Measurements from ENCODE around the gene SLC46A1.

Gene SLC46A1

GRCh38 chr17:28371245-28372202 is 34.5 kb downstream of the SLC46A1 start, which contains the start of gene SARM1:
Gene SARM1, plus strand, starts transcription at chr17:28371694. Its CDS starts 339 bp downstream, at chr17:28372033.
- peak; percentile 92 for ATAC-seq
- TF ChIP-seq OSR1 (CRISPR knock-in tag; IDR thresholded peaks at IDR 0.05) = no peak
- TF ChIP-seq ZNF70 (CRISPR knock-in tag; IDR thresholded peaks at IDR 0.05) = no peak
- TF ChIP-seq GLIS3 (CRISPR knock-in tag; IDR thresholded peaks at IDR 0.05) = no peak
- TF ChIP-seq ZFP30 (CRISPR knock-in tag; IDR thresholded peaks at IDR 0.05) = no peak
- TF ChIP-seq RARB (CRISPR knock-in tag; IDR thresholded peaks at IDR 0.05) = no peak
- TF ChIP-seq BACH2 (CRISPR knock-in tag; IDR thresholded peaks at IDR 0.05; ENCODE audit: borderline replicate concordance) = no peak
- no peak for TF ChIP-seq TCF4 (CRISPR knock-in tag; IDR thresholded peaks at IDR 0.05; ENCODE audit: borderline replicate concordance)
- no peak for TF ChIP-seq SNAI2 (CRISPR knock-in tag; IDR thresholded peaks at IDR 0.05)

DNA sequence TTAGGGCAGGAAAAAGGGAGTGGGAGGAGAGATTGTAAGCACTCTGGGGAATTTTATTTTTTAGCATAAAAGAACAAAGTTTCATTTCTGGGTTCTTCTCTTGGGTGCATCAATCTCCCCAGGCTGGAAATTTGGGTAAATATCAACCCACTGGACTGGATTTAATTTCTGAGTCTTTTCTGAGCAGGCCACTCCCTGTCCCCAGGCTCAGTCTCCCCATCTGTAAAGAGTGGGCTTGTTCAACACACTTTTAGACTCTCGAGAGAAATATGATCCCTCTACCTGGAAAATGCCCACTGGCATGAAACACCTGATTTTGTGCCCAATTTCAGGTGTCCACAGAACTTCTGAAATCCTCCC is 35.3 kb downstream of the SLC46A1 start:
- no peak for ATAC-seq
- TF ChIP-seq ISL1 (CRISPR knock-in tag; IDR thresholded peaks at IDR 0.05) (no peak), ZC3H10 (CRISPR knock-in tag; IDR thresholded peaks at IDR 0.05) (no peak), ARNTL (CRISPR knock-in tag; IDR thresholded peaks at IDR 0.05; ENCODE audit: borderline replicate concordance, low read depth) (no peak), ESRRG (CRISPR knock-in tag; IDR thresholded peaks at IDR 0.05) (no peak), SNAI2 (CRISPR knock-in tag; IDR thresholded peaks at IDR 0.05) (no peak), POU6F1 (CRISPR knock-in tag; IDR thresholded peaks at IDR 0.05; ENCODE audit: borderline replicate concordance, low read depth) (no peak), TCF4 (CRISPR knock-in tag; IDR thresholded peaks at IDR 0.05; ENCODE audit: borderline replicate concordance) (no peak), TSHZ2 (CRISPR knock-in tag; IDR thresholded peaks at IDR 0.05) (no peak), BACH2 (CRISPR knock-in tag; IDR thresholded peaks at IDR 0.05; ENCODE audit: borderline replicate concordance) (no peak), PPARA (CRISPR knock-in tag; IDR thresholded peaks at IDR 0.05; ENCODE audit: borderline replicate concordance) (no peak), OSR1 (CRISPR knock-in tag; IDR thresholded peaks at IDR 0.05) (no peak)

- ATAC-seq = peak; percentile 2; the same call in 2 of the 3 replicates
These were observed 35.8 kb downstream of the SLC46A1 start, which contains the start of gene VTN for GRCh38 chr17:28370035-28370743. Gene VTN, minus strand, starts transcription at chr17:28370307. Its CDS starts 104 bp downstream, at chr17:28370203.

DNA sequence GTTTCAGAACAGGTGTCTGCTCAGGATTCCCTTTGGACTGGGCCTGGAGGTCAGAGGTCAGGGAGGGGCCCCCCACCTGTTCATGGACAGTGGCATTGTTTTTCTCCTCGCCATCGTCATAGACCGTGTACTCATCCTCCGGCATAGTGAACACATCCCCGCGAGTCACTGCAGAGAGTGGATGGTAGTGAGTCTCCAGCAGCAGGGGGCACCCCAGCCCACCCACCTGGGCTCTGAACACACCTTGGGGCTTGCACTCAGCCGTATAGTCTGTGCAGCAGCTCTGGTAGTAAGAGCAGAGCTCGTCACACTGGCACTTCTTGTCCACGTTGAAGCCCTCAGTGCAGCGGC is 36.4 kb downstream of the SLC46A1 start:
- no peak for ATAC-seq
- no peak for TF ChIP-seq PATZ1 (CRISPR knock-in tag; IDR thresholded peaks at IDR 0.05; ENCODE audit: borderline replicate concordance)
- TF ChIP-seq ESRRG (CRISPR knock-in tag; IDR thresholded peaks at IDR 0.05) = no peak
- TF ChIP-seq OSR1 (CRISPR knock-in tag; IDR thresholded peaks at IDR 0.05) = no peak
- no peak for TF ChIP-seq ARNTL (CRISPR knock-in tag; IDR thresholded peaks at IDR 0.05; ENCODE audit: borderline replicate concordance, low read depth)
- no peak for TF ChIP-seq ZFP3 (CRISPR knock-in tag; IDR thresholded peaks at IDR 0.05)
- no peak for TF ChIP-seq CSDC2 (CRISPR knock-in tag; IDR thresholded peaks at IDR 0.05)
- TF ChIP-seq CREB5 (CRISPR knock-in tag; IDR thresholded peaks at IDR 0.05; ENCODE audit: low read depth) = no peak
- no peak for TF ChIP-seq TOX (CRISPR knock-in tag; IDR thresholded peaks at IDR 0.05; ENCODE audit: borderline replicate concordance)
- no peak for TF ChIP-seq ZNF565 (CRISPR knock-in tag; conservative IDR thresholded peaks at IDR 0.05; ENCODE audit: low read depth)
- no peak for TF ChIP-seq PPARA (CRISPR knock-in tag; IDR thresholded peaks at IDR 0.05; ENCODE audit: borderline replicate concordance)
- no peak for TF ChIP-seq ZC3H10 (CRISPR knock-in tag; IDR thresholded peaks at IDR 0.05)
- TF ChIP-seq SNAI2 (CRISPR knock-in tag; IDR thresholded peaks at IDR 0.05) = no peak
- no peak for TF ChIP-seq BACH2 (CRISPR knock-in tag; IDR thresholded peaks at IDR 0.05; ENCODE audit: borderline replicate concordance)

More at GRCh38 chr17:28370035-28370743, 35.8 kb downstream of the SLC46A1 start, which contains the start of gene VTN:
- TF ChIP-seq CREB5 (CRISPR knock-in tag; IDR thresholded peaks at IDR 0.05; ENCODE audit: low read depth) (peak; percentile 10; the same call in 1 of the 2 replicates), PPARA (CRISPR knock-in tag; IDR thresholded peaks at IDR 0.05; ENCODE audit: borderline replicate concordance) (no peak), ISL1 (CRISPR knock-in tag; IDR thresholded peaks at IDR 0.05) (peak; percentile 19), ZFP30 (CRISPR knock-in tag; IDR thresholded peaks at IDR 0.05) (no peak)

All from SK-N-SH treated with all-trans-retinoic acid at 6 μM for 48 hours (cell line).